ENCODE results near the gene ARID5B.
A peak's percentile ranks its signal among the peaks of the same experiment; 100 is the strongest.

The ARID5B gene

GRCh38 chr10:61952028-61952674 lies 50.7 kb downstream of the ARID5B start:
- Histone ChIP-seq H3K4me1 (peaks cover 0 to 18% (median 1%) of the 10 kb centered on the region in 4 donors), H3K4me3 (no peak overlapping the region), H3K27me3 (no peaks in the 10 kb centered on the region), H3K27ac (no peak overlapping the region), H3K36me3 (peaks cover 3 to 17% (median 7%) of the 10 kb centered on the region in 3 donors), H3K9me3 (no peaks in the 10 kb centered on the region)
- no peak for TF ChIP-seq CTCF (IDR thresholded peaks at IDR 0.05)
- intact Hi-C loops (cut with DNase I; ENCODE audit: low total_unique reads), result no loop called here
- no peak for DNase-seq

- Histone ChIP-seq H3K4me1 (peaks cover 0 to 19% (median 1%) of the 10 kb centered on the region in 4 donors), H3K27ac (no peak overlapping the region), H3K4me3 (no peak overlapping the region), H3K27me3 (no peaks in the 10 kb centered on the region), H3K9me3 (no peaks in the 10 kb centered on the region), H3K36me3 (peaks cover 3 to 17% (median 7%) of the 10 kb centered on the region in 3 donors)
- no peak for DNase-seq
- TF ChIP-seq CTCF (IDR thresholded peaks at IDR 0.05), result no peak
- intact Hi-C loops (cut with DNase I; ENCODE audit: low total_unique reads), result no loop called here
Measured at GRCh38 chr10:61953183-61953582, 51.7 kb downstream of the ARID5B start.

- intact Hi-C loops (cut with DNase I; ENCODE audit: low total_unique reads), result no loop called here
- Histone ChIP-seq H3K27me3 (no peaks in the 10 kb centered on the region), H3K4me3 (no peak overlapping the region), H3K9me3 (no peaks in the 10 kb centered on the region), H3K36me3 (no peaks in the 10 kb centered on the region), H3K4me1 (peaks cover 0 to 37% (median 1%) of the 10 kb centered on the region in 4 donors), H3K27ac (no peak overlapping the region)
- DNase-seq, result no peak
- TF ChIP-seq CTCF (IDR thresholded peaks at IDR 0.05), result no peak
Measured at GRCh38 chr10:61957806-61958205, 56.3 kb downstream of the ARID5B start.

GRCh38 chr10:61958311-61958710 lies 56.8 kb downstream of the ARID5B start:
- H3K27me3 ChIP-seq, result no peaks in the 10 kb centered on the region
- intact Hi-C loops (cut with DNase I; ENCODE audit: low total_unique reads), result no loop called here
- no peaks in the 10 kb centered on the region for H3K36me3 ChIP-seq
- H3K4me1 ChIP-seq, result peaks cover 0 to 42% (median 2%) of the 10 kb centered on the region in 4 donors
- no peaks in the 10 kb centered on the region for H3K9me3 ChIP-seq
- H3K4me3 ChIP-seq, result no peak overlapping the region
- H3K27ac ChIP-seq, result no peak overlapping the region
- no peak for DNase-seq
- TF ChIP-seq CTCF (IDR thresholded peaks at IDR 0.05), result no peak

- H3K27ac ChIP-seq, result peak overlapping the region in 1 of 2 donors; percentile 37
- no peak for TF ChIP-seq CTCF (IDR thresholded peaks at IDR 0.05)
- no peak overlapping the region for H3K4me3 ChIP-seq
- H3K27me3 ChIP-seq, result no peaks in the 10 kb centered on the region
- H3K4me1 ChIP-seq, result peaks cover 0 to 47% (median 4%) of the 10 kb centered on the region in 4 donors
- intact Hi-C loops (cut with DNase I; ENCODE audit: low total_unique reads), result no loop called here
- no peak for DNase-seq
- H3K9me3 ChIP-seq, result no peaks in the 10 kb centered on the region
- H3K36me3 ChIP-seq, result no peaks in the 10 kb centered on the region
Measured at GRCh38 chr10:61958805-61959204, 57.3 kb downstream of the ARID5B start.

All from tibial artery (tissue), 4 donors.